H1 (cell line): ENCODE measurements around the gene PDZK1IP1. TPM values are rescaled to one million over a fixed set of nuclear protein-coding genes. Genes with fewer than 3 reads are reported as not detected.

Experiments used
- JUN ChIP-seq: IDR thresholded peaks from 2 replicates; pipeline ENCODE4 v1.6.1; 2011; ENCODE audit warnings: low read depth, mild to moderate bottlenecking, improper control_type of control experiment, low read length
- KDM1A ChIP-seq: fragments of 200-600, 300-600 bp; sonication (generic); IDR thresholded peaks from 2 replicates; pipeline ENCODE4 v1.7.1; 2016; ENCODE audit warnings: mild to moderate bottlenecking, low read length, borderline replicate concordance
- RXRA ChIP-seq: IDR thresholded peaks from 2 replicates; pipeline ENCODE4 v1.6.1; 2011; ENCODE audit warnings: low read depth, mild to moderate bottlenecking, low read length, moderate library complexity; ENCODE audit not compliant: insufficient read depth
- SIN3A ChIP-seq, 2 experiments: IDR thresholded peaks in 1 of 2; conservative IDR thresholded peaks in 1 of 2; 2 replicates each; pipeline ENCODE4 v1.6.1; 2011 to 2012; ENCODE audit warnings: low read length in 2 of 2, improper control_type of control experiment in 1 of 2, low read depth in 1 of 2, mild to moderate bottlenecking in 1 of 2
- SP2 ChIP-seq: IDR thresholded peaks from 2 replicates; pipeline ENCODE4 v1.6.1; 2012; ENCODE audit warnings: mild to moderate bottlenecking, low read length, inconsistent platforms
- polyA plus RNA-seq, 7 experiments: library from polyadenylated mRNA; depleted of rRNA in 3 of 7; stranded (reverse) in 5 of 7; unstranded in 2 of 7; fragments of >200 nt in 5 of 7; fragments of 200-250 nt in 2 of 7; gene quantifications; 1 replicate in 5 of 7; 2 replicates in 1 of 7; 4 replicates in 1 of 7; pipeline versions ENCODE4 v1.2.1 to v1.2.3, GENCODE V29; 2011 to 2013; ENCODE audit warnings: missing spikeins in 2 of 7, mixed read lengths in 2 of 7
- total RNA-seq: library from RNA; stranded (reverse); fragmentation: NEBNext Ultra II Directional; extraction: Animal tissue kit (Norgen Biotek cat#: 25700); gene quantifications from 2 replicates; pipeline ENCODE4 v1.2.1, GENCODE V29; 2021
- TF ChIP-seq, protein P1 (sequence below): IDR thresholded peaks from 2 replicates; pipeline ENCODE4 v1.6.1; 2011; ENCODE audit warnings: low read depth, mild to moderate bottlenecking, low read length; ENCODE audit not compliant: insufficient read depth
- TF ChIP-seq, protein P2 (sequence below), 3 experiments: IDR thresholded peaks; 1 replicate in 2 of 3; 2 replicates in 1 of 3; pipeline versions ENCODE4 v1.5.1 to v1.6.1; 2011; ENCODE audit warnings: low read length in 3 of 3, mild to moderate bottlenecking in 3 of 3, inconsistent platforms in 2 of 3, low read depth in 1 of 3, moderate library complexity in 1 of 3; ENCODE audit not compliant: insufficient read depth in 1 of 3; ENCODE audit errors: control extremely low read depth in 1 of 3

Gene PDZK1IP1
- total and polyA plus RNA-seq, 2 of the 8 experiments (the other 6 are each of a cell fraction or from before 2014, with no cell fraction given): 0.17 TPM; not detected in 1

DNA sequence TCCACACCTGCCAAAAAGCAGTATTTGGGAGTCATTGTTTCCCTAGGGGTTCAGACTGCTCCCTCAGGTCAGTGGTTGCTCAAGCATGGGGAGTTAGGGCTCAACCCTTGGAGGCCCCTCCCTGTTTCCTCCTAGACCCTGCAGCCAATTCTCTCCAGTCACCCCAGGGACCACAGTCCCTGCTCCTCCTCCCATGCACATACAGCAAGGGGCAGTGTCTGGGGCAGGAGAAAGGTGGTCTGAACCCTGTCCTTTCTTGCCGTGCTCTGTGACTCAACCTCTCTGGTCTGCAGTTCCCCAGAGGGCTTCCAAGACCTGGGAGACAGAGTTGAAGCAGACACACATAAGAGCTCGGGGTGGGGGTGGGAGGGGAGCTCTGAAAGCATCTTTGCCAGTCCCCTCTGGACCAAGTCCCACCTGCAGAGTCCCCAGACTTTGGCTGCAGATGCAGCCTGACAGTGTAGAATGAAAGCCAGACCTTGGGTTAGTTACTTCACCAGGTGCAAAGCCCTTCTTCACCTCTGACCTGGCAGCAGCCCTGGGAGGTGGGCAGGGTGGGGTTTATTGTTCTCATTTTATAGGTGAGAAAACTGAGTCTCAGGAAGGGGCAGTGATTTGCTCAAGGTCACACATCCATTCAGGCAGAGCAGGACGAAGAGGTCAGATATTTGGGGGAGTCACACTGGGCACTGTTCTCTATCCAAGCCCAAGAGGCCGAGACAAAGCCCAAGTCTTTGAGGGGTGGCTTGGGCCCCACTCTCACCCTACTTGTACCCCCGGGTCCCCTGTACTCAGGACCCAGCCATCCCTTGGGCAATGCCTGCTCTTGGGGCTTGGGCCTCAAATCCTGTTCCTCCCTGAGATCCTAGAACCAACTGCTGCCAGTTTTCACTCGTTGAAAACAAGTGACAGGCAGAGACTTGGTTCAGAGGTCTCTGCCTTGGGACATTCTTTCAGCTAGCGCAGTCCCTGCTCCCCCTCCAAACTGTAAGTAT lies 748 bp downstream of the PDZK1IP1 start (continued):
- no peak for TF ChIP-seq KDM1A
- TF ChIP-seq RXRA: no peak
- TF ChIP-seq JUN: no peak
- TF ChIP-seq, protein P1, sequence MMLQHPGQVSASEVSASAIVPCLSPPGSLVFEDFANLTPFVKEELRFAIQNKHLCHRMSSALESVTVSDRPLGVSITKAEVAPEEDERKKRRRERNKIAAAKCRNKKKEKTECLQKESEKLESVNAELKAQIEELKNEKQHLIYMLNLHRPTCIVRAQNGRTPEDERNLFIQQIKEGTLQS: no peak
- TF ChIP-seq, protein P2, sequence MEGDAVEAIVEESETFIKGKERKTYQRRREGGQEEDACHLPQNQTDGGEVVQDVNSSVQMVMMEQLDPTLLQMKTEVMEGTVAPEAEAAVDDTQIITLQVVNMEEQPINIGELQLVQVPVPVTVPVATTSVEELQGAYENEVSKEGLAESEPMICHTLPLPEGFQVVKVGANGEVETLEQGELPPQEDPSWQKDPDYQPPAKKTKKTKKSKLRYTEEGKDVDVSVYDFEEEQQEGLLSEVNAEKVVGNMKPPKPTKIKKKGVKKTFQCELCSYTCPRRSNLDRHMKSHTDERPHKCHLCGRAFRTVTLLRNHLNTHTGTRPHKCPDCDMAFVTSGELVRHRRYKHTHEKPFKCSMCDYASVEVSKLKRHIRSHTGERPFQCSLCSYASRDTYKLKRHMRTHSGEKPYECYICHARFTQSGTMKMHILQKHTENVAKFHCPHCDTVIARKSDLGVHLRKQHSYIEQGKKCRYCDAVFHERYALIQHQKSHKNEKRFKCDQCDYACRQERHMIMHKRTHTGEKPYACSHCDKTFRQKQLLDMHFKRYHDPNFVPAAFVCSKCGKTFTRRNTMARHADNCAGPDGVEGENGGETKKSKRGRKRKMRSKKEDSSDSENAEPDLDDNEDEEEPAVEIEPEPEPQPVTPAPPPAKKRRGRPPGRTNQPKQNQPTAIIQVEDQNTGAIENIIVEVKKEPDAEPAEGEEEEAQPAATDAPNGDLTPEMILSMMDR (IDR thresholded peaks at IDR 0.05; ENCODE audit: control extremely low read depth in 1 of 3, insufficient read depth in 1 of 3, low read depth in 1 of 3, low read length in 3 of 3): no peak
- no peak for TF ChIP-seq SP2
- TF ChIP-seq SIN3A (conservative IDR thresholded peaks at IDR 0.05 in 1 of 2, IDR thresholded peaks at IDR 0.05 in 1 of 2; ENCODE audit: low read depth in 1 of 2, low read length in 2 of 2): no peak
